Endothelial cell of umbilical vein (primary cell): ENCODE measurements around the gene PPP1R3F. TPM values are rescaled to one million over a fixed set of nuclear protein-coding genes. Genes with fewer than 3 reads are reported as not detected.
"Not testable (repeated sequence)": the region's sequence is repeated elsewhere in the genome, so short reads cannot be mapped to it uniquely, and the experiment has no call there.

ENCODE experiments used
- BruUV-seq: library from RNA; stranded (reverse); fragments of 400-500 nt; replicated peaks from 2 replicates; lab custom pipeline; 2021; lab: Mats Ljungman, UMichigan
- CTCF ChIA-PET: fragments of 300-600, 350-600 bp; sonication (Branson Sonifier 250); formaldehyde crosslinking; loops from one replicate; lab custom pipeline; 2021; ENCODE audit warnings: antibody characterized with exemption, inconsistent platforms; lab: Charles Lee
- POLR2A ChIA-PET: fragments of 300-600, 350-600 bp; sonication (Branson Sonifier 250); formaldehyde crosslinking; loops from one replicate; lab custom pipeline; 2021; ENCODE audit warnings: antibody characterized with exemption, inconsistent platforms; lab: Charles Lee
- DNase-seq: peaks from one replicate; pipeline ENCODE4 v3.0.0-alpha.2; 2011; ENCODE audit warnings: low read depth, low spot score
- FAIRE-seq: peaks from 2 replicates; lab custom pipeline; 2011; peaks lifted over from hg19 to GRCh38; lab: Jason Lieb, UNC
- H2AFZ ChIP-seq: 2 replicates; pipeline ENCODE4 v1.6.0; 2012; ENCODE audit warnings: low read depth, low read length, control low read depth, inconsistent platforms
- H3K27ac ChIP-seq: 2 replicates; pipeline ENCODE4 v1.5.1; 2011; ENCODE audit warnings: low read depth, mild to moderate bottlenecking, control low read depth, low read length, moderate library complexity; ENCODE audit not compliant: insufficient read depth
- H3K27me3 ChIP-seq, 2 experiments: 2 replicates each; pipeline versions ENCODE4 v1.6.0 to v1.6.1; 2011; ENCODE audit warnings: low read length in 2 of 2, mixed read lengths in 1 of 2; ENCODE audit not compliant: control insufficient read depth in 2 of 2, insufficient read depth in 2 of 2
- H3K36me3 ChIP-seq, 2 experiments: 2 replicates in 1 of 2; 3 replicates in 1 of 2; pipeline ENCODE4 v1.5.1; 2011; ENCODE audit warnings: low read length in 2 of 2, mild to moderate bottlenecking in 1 of 2, moderate library complexity in 1 of 2; ENCODE audit not compliant: control insufficient read depth in 2 of 2, insufficient read depth in 2 of 2; ENCODE audit errors: extremely low read depth in 1 of 2
- H3K4me1 ChIP-seq: 3 replicates; pipeline ENCODE4 v1.5.1; 2011; ENCODE audit warnings: mild to moderate bottlenecking, low read length; ENCODE audit not compliant: control insufficient read depth, insufficient read depth; ENCODE audit errors: extremely low read depth
- H3K4me2 ChIP-seq: 2 replicates; pipeline ENCODE4 v1.6.1; 2011; ENCODE audit warnings: low read length, control low read depth, mixed read lengths; ENCODE audit not compliant: insufficient read depth
- H3K4me3 ChIP-seq, 3 experiments: fragments of 200-600 bp in 1 of 3; sonication (generic), shearing (Covaris generic) in 1 of 3; replicated peaks in 1 of 3; 2 replicates each; pipeline ENCODE4 v1.5.1; 2011 to 2016; ENCODE audit warnings: control low read depth in 3 of 3, low read length in 3 of 3, mild to moderate bottlenecking in 2 of 3, inconsistent platforms in 1 of 3, low read depth in 1 of 3, moderate library complexity in 1 of 3; ENCODE audit not compliant: insufficient read depth in 1 of 3
- H3K79me2 ChIP-seq: 2 replicates; pipeline ENCODE4 v1.6.0; 2012; ENCODE audit warnings: low read length, inconsistent platforms; ENCODE audit not compliant: control insufficient read depth, insufficient read depth
- H3K9ac ChIP-seq: replicated peaks from 2 replicates; pipeline ENCODE3; 2011; ENCODE audit warnings: low read length, control low read depth; ENCODE audit not compliant: insufficient read depth; ENCODE audit errors: extremely low read depth
- H3K9me1 ChIP-seq: replicated peaks from 3 replicates; pipeline ENCODE4 v1.6.0; 2011; ENCODE audit warnings: mild to moderate bottlenecking, low read length; ENCODE audit not compliant: control insufficient read depth, insufficient read depth; ENCODE audit errors: extremely low read depth
- H3K9me3 ChIP-seq: replicated peaks from 2 replicates; pipeline ENCODE4 v1.5.1; 2012; ENCODE audit warnings: low read length, inconsistent platforms; ENCODE audit not compliant: control insufficient read depth, insufficient read depth
- H4K20me1 ChIP-seq: replicated peaks from 2 replicates; pipeline ENCODE3; 2011; ENCODE audit warnings: mild to moderate bottlenecking, low read length; ENCODE audit not compliant: control insufficient read depth, insufficient read depth; ENCODE audit errors: extremely low read depth
- dilution Hi-C: fragments of 300-500 bp; cut with MboI; formaldehyde crosslinking; loops from one replicate; pipeline ENCODE4 v1.15.0; 2019; ENCODE audit warnings: low sequenced_read_pairs; ENCODE audit not compliant: extremely low pct_ligation_motif_present
- intact Hi-C: fragments of 100-400 bp; cut with micrococcal nuclease; formaldehyde crosslinking; loops from one replicate; pipeline ENCODE4 v1.10.0; 2022
- polyA plus RNA-seq, 4 experiments: library from polyadenylated mRNA; depleted of rRNA in 3 of 4; stranded (reverse) in 3 of 4; unstranded in 1 of 4; fragments of >200 nt; gene quantifications; 2 replicates each; pipeline versions ENCODE4 v1.2.1 to v1.2.3, GENCODE V29; 2011 to 2012; ENCODE audit warnings: missing spikeins in 1 of 4
- total RNA-seq: library from RNA; stranded (reverse); gene quantifications from 2 replicates; pipeline ENCODE4 v1.2.3, GENCODE V29; 2021

PPP1R3F gene
- total and polyA plus RNA-seq, 2 donors (not counting 3 experiments of a cell fraction or from before 2014, with no cell fraction given): 1.5 to 2.5 TPM

DNA sequence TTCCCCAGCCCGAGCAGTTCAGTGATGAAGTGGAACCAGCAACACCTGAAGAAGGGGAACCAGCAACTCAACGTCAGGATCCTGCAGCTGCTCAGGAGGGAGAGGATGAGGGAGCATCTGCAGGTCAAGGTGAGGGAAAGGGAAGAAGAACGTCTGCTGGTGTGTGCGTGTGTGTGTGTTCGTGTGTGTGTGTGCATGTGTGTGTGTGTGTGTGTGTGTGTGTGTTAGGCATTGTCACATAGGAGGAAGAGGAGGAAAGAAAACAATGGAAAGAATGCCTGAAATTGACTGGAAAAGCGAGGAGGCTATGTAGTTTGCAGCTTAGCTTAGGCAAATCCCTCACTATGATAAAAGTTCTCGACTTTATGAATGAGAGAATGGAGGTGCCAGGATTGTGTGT, 54.1 kb downstream of the PPP1R3F start:
- H3K4me1 ChIP-seq, H3K36me3 ChIP-seq, H3K9me1 ChIP-seq, FAIRE-seq, H3K27me3 ChIP-seq, H3K4me2 ChIP-seq, H3K9ac ChIP-seq, DNase-seq, intact Hi-C loops, H3K9me3 ChIP-seq, BruUV-seq, dilution Hi-C loops, H2AFZ ChIP-seq, H3K79me2 ChIP-seq, H3K4me3 ChIP-seq, POLR2A ChIA-PET, H4K20me1 ChIP-seq, CTCF ChIA-PET, H3K27ac ChIP-seq: not testable (repeated sequence)

DNA sequence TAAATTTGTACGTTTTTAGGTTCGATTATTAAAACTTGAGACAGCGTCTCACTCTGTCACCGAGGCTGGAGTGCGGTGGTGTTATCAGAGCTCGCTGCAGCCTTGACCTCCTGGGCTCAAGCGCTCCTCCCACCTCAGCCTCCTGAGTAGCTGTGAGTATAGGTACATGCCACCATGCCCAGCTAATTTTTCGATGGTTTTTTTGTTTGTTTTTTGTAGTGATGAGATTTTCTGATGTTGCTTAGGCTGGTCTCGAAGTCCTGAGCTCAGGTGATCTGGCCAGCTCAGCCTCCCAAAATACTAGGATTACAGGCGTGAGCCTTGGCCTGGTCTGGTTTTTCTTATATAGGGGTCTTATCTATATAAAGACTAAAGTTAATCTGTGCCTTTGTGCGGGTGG, 60.8 kb downstream of the PPP1R3F start:
- dilution Hi-C loops, H3K27me3 ChIP-seq, intact Hi-C loops, H3K79me2 ChIP-seq, H2AFZ ChIP-seq, POLR2A ChIA-PET, H3K9me1 ChIP-seq, H3K27ac ChIP-seq, BruUV-seq, H3K9ac ChIP-seq, H3K36me3 ChIP-seq, CTCF ChIA-PET, H3K4me2 ChIP-seq, FAIRE-seq, DNase-seq, H4K20me1 ChIP-seq, H3K9me3 ChIP-seq, H3K4me1 ChIP-seq, H3K4me3 ChIP-seq: not testable (repeated sequence)

DNA sequence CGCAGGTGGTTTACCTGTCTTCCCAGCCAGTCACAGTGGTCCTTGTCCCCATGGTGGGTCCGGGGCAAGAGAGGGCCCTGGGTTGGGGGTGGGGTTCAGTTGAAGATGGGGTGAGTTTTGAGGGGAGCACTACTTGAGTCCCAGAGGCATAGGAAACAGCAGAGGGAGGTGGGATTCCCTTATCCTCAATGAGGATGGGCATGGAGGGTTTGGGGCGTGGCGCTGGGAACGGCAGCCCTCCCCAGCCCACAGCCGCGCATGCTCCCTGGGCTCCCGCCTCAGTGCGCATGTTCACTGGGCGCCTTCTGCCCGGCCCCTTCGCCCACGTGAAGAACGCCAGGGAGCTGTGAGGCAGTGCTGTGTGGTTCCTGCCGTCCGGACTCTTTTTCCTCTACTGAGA, 61.7 kb downstream of the PPP1R3F start, which contains the start of gene GAGE13:
Gene GAGE13 (plus strand): TSS at position 301 of the 400 bp plus-strand sequence. CDS start 1,156 bp downstream, outside the sequence.
- H3K4me1 ChIP-seq, FAIRE-seq, intact Hi-C loops, H3K9ac ChIP-seq, H4K20me1 ChIP-seq, POLR2A ChIA-PET, CTCF ChIA-PET, H3K36me3 ChIP-seq, H3K9me3 ChIP-seq, H2AFZ ChIP-seq, H3K4me3 ChIP-seq, H3K9me1 ChIP-seq, H3K4me2 ChIP-seq, dilution Hi-C loops, H3K79me2 ChIP-seq, H3K27me3 ChIP-seq, DNase-seq, BruUV-seq, H3K27ac ChIP-seq: not testable (repeated sequence)

DNA sequence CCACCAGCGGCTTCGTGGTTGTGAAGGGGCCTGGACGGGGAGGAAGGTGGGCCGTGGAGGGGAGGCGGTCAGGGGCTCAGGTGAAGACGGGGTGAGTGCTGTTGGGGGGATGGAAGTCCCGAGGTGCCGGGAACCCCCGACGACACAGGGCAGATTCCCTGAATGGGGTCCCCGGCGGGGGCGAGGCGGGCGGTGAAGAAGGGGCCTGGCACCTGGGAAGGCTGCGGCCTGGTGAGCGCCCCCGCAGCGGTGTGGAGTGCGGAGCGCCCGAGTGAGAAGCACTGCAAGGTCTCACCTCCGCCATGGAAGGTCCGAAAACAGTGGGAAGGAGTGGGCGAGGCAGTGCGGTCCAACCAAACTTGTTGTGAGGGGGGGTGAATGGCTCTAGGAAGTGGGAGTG, 62.2 kb downstream of the PPP1R3F start:
- POLR2A ChIA-PET, CTCF ChIA-PET, FAIRE-seq: not testable (repeated sequence)

More for the DNA sequence above, 62.2 kb downstream of the PPP1R3F start:
- H3K9me3 ChIP-seq, H3K36me3 ChIP-seq, H3K27me3 ChIP-seq, H3K9ac ChIP-seq, H3K9me1 ChIP-seq, dilution Hi-C loops, H2AFZ ChIP-seq, H3K4me2 ChIP-seq, BruUV-seq, H3K4me3 ChIP-seq, DNase-seq, H4K20me1 ChIP-seq, H3K27ac ChIP-seq, H3K79me2 ChIP-seq, intact Hi-C loops, H3K4me1 ChIP-seq: not testable (repeated sequence)
